Measurements from ENCODE around the gene CD200R1L.

Gene CD200R1L

GRCh38 chr3:112817797-112818196 lies 28.9 kb downstream of the CD200R1L start:
- DNase-seq: no peak

GRCh38 chr3:112817271-112817670 lies 29.4 kb downstream of the CD200R1L start:
- DNase-seq: no peak

DNA sequence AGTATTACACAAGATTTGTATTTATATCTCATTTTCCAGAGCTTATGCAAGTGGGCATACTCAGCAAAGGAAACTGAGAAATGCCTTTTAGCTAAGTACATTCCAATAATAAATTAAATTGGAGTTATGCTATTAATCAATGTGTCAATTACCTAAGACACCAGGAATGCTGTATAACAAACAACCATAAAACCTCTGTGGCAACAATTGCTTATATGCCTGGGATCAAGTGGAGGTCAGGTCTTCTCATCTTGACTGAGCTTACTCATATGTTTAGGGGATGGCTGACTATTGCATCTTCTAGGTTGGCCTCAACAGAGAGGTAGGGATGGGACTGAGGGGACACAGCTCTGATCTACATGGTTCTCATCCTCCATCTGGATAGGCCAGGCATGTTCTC lies 30.7 kb downstream of the CD200R1L start:
- no peak for DNase-seq

DNA sequence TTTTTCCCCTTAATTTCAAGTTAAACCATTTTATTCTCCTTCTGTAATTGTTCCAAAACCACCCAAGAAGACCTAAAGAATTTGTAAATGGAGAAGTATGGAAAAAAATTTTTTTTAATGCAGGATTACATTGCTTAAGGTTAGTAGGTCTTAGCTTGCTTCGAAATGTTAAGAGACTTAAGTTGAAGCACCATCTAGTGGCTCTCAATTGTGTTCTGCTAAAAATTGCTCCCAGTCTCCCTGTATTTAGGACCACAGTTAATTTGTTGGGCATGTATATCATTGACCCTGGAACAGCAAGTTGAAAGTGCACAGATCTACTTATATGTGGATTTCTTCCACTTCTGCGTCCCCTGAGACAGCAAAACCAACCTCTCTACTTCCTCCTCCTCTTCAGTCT lies 32.4 kb downstream of the CD200R1L start:
- no peak for DNase-seq

DNA sequence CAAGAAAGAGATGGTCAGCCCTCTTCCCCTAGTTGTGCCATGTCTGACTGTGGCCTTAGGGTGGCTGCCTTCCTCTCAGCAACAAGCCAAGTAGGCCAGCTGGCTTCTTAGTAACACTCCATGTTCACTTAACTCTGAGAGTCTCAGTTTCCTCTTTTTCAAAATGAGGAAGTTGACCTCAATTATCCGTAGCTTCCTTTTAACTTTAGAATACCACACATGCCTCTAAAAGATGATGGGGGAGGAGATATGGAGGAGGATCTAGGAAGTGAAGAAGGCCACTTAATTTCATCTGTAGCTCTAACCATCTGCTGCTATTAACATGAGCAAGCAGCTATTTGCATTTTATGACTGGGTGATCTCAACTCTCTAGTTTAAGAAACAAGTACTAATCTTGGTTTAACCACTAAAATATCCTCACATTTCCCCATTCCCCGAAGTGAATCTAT lies 32.9 kb downstream of the CD200R1L start:
- no peak for DNase-seq

DNA sequence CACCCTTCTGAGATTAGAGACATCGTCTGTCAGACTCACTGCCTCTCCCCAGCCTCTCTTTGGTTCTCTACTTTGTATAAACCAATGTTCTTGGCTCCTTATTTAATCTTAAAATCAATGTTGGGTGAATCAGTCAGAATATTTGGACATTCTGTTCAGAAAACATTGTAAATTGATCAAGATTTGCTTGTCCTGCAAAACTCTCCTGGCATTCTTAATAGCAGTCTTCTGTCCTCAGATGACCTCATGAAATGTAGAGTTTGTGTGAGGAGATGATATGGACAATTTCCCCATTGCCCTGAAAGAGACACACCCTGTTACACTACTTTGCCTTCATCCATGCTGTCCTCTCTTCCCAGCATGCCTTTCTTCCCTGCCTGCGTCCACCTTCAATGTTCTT lies 33.6 kb downstream of the CD200R1L start:
- DNase-seq: no peak

GRCh38 chr3:112811917-112812660 lies 34.6 kb downstream of the CD200R1L start:
- no peak for DNase-seq

- DNase-seq: no peak
Observed at GRCh38 chr3:112811131-112811884, 35.4 kb downstream of the CD200R1L start.

DNA sequence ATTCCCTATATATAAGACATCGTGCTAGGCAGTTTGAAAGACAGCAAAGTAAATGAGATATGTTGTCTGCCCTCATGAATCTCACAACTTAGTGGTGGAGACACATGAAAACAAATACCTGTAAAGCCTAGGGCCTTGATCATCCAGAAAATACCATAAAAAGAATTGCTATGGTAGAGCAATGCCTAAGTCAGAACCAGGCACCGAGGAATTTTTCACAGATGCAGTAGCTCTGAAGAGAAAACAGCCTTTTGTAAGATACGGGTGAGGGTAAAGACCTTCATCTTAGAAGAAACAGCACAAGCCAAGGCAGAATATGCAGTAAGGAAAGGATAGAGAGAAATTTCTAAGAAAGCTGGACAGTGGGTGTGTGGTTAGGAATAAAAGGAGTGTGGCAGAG lies 36.1 kb downstream of the CD200R1L start:
- DNase-seq: no peak

DNA sequence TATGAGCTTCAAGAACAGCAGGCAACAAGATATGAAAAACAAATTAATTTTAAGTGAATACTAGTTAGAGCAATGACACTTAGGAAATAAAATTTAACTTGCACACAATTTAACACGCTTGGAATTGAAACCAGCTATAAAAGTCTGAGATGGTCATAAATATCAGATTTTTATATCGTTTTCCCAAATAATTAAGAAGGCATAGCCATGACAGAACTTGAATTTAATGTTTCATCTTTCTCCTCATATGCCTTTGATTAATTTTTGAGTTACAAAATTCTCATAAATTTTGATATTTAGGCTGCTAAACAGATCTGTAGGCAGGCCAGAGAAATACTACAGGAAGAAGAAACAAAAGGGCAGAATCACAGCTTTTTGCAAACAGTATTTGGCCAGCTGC lies 38.5 kb downstream of the CD200R1L start:
- no peak for DNase-seq

DNA sequence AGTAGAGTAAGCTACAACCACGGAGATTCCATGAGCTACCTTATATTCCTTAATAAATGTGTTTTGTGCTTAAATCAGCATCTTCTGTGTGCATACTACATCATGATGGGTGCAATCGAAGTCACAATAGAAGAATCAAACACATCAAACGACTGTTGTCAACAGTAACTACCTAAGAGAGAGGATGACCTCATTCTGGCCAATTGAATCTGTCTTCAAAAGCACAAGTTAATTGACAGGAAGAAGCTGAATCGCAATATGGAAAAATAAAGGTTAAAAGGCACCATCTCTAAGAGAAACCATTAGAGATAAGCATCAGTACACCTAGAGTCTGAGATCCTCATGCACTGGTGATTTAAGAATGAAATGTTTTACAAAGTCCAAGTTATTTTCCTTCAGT lies 39.0 kb downstream of the CD200R1L start:
- DNase-seq: no peak

- no peak for DNase-seq
Observed at GRCh38 chr3:112806903-112807302, 39.8 kb downstream of the CD200R1L start.

DNA sequence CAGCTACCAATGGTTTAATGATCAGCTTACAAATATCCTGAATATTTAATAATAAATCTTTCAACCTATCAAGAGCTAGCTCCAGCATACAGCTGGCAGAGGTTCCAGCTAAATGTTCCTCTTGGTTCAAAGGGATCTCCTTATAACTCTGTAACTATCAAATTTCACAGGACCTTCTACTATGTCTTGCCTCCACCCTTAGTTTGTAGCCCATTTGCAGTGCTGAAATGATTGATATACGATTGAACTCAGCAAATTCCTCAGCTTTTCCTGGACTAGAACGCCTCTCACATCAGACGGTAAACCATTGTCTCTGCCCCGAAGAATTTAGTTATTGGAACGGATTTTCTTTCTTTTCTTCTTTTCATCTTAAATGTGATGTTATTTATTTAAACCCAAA lies 41.5 kb downstream of the CD200R1L start:
- DNase-seq: no peak

- DNase-seq: no peak
Observed at GRCh38 chr3:112804021-112804420, 42.6 kb downstream of the CD200R1L start.

DNA sequence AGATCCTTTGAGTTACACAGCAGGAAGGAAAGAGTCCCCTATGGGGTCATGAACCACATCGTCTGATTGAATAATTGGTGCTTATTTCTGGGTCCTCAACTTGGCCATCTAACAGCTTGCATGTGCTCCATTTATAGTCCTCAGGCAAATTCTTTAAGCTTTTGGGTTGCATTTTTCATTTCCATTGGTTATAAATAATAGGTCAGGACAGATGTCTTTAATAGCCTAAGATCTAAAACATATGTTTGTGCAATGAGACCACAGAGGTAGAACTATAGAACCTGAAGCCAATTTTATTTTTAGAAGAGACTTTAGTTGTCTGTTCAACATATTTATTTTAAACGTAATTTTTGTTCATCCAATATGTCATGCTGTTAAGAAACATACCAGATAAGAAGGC lies 43.2 kb downstream of the CD200R1L start:
- DNase-seq: no peak

DNA sequence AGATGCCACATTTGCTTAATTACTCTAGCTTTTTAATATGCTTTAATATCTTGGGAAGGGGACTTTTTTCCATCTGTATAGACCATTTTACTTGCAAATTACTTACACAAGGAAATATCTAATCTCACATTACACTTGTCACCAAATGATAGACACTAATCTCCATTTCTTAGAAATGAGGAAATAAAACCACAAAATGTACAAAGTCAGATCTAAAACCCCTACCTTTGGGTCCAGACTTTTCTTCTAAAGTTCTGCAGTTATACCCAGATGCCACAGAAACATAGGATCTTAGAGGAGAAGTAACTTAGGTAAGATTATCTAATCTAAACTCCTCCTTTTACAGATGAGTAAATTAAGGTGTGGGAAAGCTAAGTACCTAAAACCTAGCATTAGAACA lies 44.3 kb downstream of the CD200R1L start:
- peak; percentile 12 for DNase-seq

DNA sequence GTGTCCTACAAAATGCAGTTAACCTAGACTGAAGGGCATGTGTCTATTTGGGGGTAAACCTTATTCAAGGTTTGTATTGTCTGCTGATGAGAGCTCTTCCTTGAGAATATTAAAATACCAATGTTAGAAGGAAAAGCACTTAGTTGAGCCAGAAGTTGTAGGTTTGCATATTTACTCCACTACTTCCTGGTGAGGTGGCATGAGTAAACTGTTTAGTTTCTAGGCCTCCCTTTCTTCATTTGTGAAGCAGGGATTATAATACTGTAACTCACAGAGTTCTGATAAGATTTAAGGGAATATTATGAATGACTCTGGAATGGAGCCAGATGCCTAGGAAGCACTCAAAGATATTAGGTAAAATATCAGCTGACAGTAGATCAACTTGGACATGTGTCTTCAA lies 46.7 kb downstream of the CD200R1L start:
- DNase-seq: no peak

- no peak for DNase-seq
Observed at GRCh38 chr3:112794622-112795172, 52.0 kb downstream of the CD200R1L start.

- DNase-seq: no peak
Observed at GRCh38 chr3:112793326-112794081, 53.2 kb downstream of the CD200R1L start.

GRCh38 chr3:112791736-112792135 lies 54.9 kb downstream of the CD200R1L start:
- no peak for DNase-seq

- no peak for DNase-seq
Observed at GRCh38 chr3:112789787-112790186, 56.9 kb downstream of the CD200R1L start.

GRCh38 chr3:112786881-112787579 lies 59.6 kb downstream of the CD200R1L start:
- DNase-seq: no peak
